Natural killer cell (primary cell): ENCODE results near the gene NME7. TPM values are rescaled to one million over a fixed set of nuclear protein-coding genes. Genes with fewer than 3 reads are reported as not detected.

Source experiments
- ATAC-seq, 3 donors: fragments of 150-1000 bp in 2 of 3; fragments of 200-7000 bp in 1 of 3; cut with Tn5 transposase; 1 replicate in 1 of 3; 2 replicates in 2 of 3; pipeline ENCODE4 v1.10.0; 2021; ENCODE audit warnings: mild to moderate bottlenecking in 2 of 3, moderate library complexity in 2 of 3
- DNase-seq, 2 donors: peaks; one replicate each; pipeline versions ENCODE4 v3.0.0 to v3.0.0-alpha.2; 2013 to 2021; ENCODE audit warnings: mixed read lengths in 1 of 2
- H3K27ac ChIP-seq: one replicate; pipeline ENCODE4 v1.5.1; 2013; ENCODE audit warnings: mild to moderate bottlenecking, low read length
- H3K27me3 ChIP-seq: one replicate; pipeline ENCODE4 v1.6.1; 2013; ENCODE audit warnings: low read length; ENCODE audit not compliant: control insufficient read depth, insufficient read depth
- H3K36me3 ChIP-seq: one replicate; pipeline ENCODE4 v1.6.1; 2013; ENCODE audit warnings: low read length; ENCODE audit not compliant: control insufficient read depth, insufficient read depth
- H3K4me1 ChIP-seq: one replicate; pipeline ENCODE4 v1.6.1; 2013; ENCODE audit warnings: low read length; ENCODE audit not compliant: control insufficient read depth, insufficient read depth
- H3K4me3 ChIP-seq: one replicate; pipeline ENCODE4 v1.5.1; 2013; ENCODE audit warnings: low read length
- H3K9me3 ChIP-seq: one replicate; pipeline ENCODE4 v1.6.1; 2013; ENCODE audit warnings: low read length; ENCODE audit not compliant: control insufficient read depth, insufficient read depth
- H3K27ac Mint-ChIP-seq, 2 donors: one replicate each; pipeline ENCODE4 v1.8.0; 2022; ENCODE audit warnings: mild to moderate bottlenecking in 2 of 2, mixed read lengths in 2 of 2, moderate library complexity in 1 of 2
- H3K27me3 Mint-ChIP-seq, 2 donors: one replicate each; pipeline ENCODE4 v1.8.0; 2022; ENCODE audit warnings: low read depth in 2 of 2, mixed read lengths in 2 of 2
- H3K36me3 Mint-ChIP-seq: one replicate; pipeline ENCODE4 v1.8.0; 2022; ENCODE audit warnings: mixed read lengths
- H3K4me1 Mint-ChIP-seq, 2 donors: one replicate each; pipeline ENCODE4 v1.8.0; 2022; ENCODE audit warnings: mixed read lengths in 2 of 2
- H3K4me3 Mint-ChIP-seq: one replicate; pipeline ENCODE4 v1.8.0; 2022; ENCODE audit warnings: mild to moderate bottlenecking, moderate library complexity, mixed read lengths
- H3K9me3 Mint-ChIP-seq, 2 donors: one replicate each; pipeline ENCODE4 v1.8.0; 2022; ENCODE audit warnings: mixed read lengths in 2 of 2
- WGBS: methylation state at CpG from one replicate; pipeline ENCODE4 v1.1.7; 2013; ENCODE audit warnings: missing lambda C conversion rate; ENCODE audit not compliant: insufficient coverage; 5-methylcytosine and 5-hydroxymethylcytosine counted together
- intact Hi-C: fragments of 100-400 bp; cut with micrococcal nuclease; formaldehyde crosslinking; loops from one replicate; pipeline ENCODE4 v1.14.2; 2022
- total RNA-seq, 4 donors: library from RNA; stranded (reverse); fragments of 120-200 nt in 1 of 4; gene quantifications; one replicate each; pipeline versions ENCODE4 v1.2.3 to v1.2.4, GENCODE V29; 2013 to 2022
- TF ChIP-seq, protein P1 (sequence below): fragments of 200-600 bp; IDR thresholded peaks from one replicate; pipeline ENCODE4 v1.8.0; 2022; ENCODE audit warnings: antibody characterized with exemption

The NME7 gene
- total RNA-seq, 3 donors from 2014 or later (not counting 1 experiment from before 2014, with no cell fraction given): 5.2 to 9.9 (median 9.8) TPM

DNA sequence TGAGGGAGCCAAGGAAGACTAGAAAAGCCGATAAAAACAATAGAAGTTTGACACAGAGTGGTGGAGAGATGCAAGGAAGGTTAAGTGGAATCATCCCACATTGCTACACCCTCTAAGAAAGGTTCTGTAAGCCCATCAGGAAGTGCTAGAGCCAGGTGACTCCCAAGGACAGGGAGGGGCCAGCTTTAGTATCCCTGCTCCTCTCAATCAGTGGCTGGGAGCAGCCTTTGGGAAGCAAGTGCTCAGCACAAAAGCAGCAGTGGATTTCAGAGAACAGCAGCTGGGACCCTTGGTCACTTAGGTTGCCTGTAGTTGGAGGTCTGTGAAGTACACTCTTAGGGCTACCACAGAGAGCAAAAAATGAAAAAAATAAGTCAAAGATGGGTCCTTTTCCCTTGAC is 42.5 kb downstream of the NME7 start:
- Mint-ChIP-seq H3K36me3 (peaks cover 12% of the 10 kb centered on the region), H3K27me3 (no peaks in the 10 kb centered on the region), H3K27ac (no peak overlapping the region), H3K4me1 (peaks cover 6 to 14% of the 10 kb centered on the region in 2 donors), H3K4me3 (no peak overlapping the region), H3K9me3 (peaks cover 2 to 7% of the 10 kb centered on the region in 2 donors)
- Histone ChIP-seq H3K36me3 (no peaks in the 10 kb centered on the region), H3K9me3 (no peaks in the 10 kb centered on the region), H3K27me3 (no peaks in the 10 kb centered on the region), H3K4me1 (no peaks in the 10 kb centered on the region), H3K27ac (no peak overlapping the region), H3K4me3 (no peak overlapping the region)
- 100% methylated on average over 1 of the region's 1 CpG for WGBS
- no peak for DNase-seq
- intact Hi-C loops: no loop called here
- ATAC-seq: no peak
- TF ChIP-seq, protein P1, sequence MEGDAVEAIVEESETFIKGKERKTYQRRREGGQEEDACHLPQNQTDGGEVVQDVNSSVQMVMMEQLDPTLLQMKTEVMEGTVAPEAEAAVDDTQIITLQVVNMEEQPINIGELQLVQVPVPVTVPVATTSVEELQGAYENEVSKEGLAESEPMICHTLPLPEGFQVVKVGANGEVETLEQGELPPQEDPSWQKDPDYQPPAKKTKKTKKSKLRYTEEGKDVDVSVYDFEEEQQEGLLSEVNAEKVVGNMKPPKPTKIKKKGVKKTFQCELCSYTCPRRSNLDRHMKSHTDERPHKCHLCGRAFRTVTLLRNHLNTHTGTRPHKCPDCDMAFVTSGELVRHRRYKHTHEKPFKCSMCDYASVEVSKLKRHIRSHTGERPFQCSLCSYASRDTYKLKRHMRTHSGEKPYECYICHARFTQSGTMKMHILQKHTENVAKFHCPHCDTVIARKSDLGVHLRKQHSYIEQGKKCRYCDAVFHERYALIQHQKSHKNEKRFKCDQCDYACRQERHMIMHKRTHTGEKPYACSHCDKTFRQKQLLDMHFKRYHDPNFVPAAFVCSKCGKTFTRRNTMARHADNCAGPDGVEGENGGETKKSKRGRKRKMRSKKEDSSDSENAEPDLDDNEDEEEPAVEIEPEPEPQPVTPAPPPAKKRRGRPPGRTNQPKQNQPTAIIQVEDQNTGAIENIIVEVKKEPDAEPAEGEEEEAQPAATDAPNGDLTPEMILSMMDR: no peak

DNA sequence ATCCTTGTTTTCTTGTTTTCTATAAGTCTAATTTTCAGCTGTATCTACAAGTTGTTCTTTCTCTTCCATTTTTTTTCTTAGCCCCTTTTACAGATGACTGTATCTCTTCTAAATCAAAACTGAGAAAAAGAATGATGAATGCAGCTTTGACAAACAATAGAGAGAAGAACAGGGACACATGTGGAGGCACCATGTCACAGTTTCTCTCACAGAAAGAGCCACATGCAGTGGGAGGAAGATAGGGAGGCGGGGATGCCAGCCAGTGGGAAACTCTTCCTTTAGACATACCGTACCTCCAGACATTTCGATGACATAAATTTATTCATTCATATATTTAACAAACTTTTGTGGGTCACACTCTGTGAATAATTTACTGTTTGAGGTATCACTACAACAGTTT is 45.5 kb downstream of the NME7 start:
- Mint-ChIP-seq H3K4me1 (peaks cover 0 to 4% of the 10 kb centered on the region in 2 donors), H3K9me3 (no peaks in the 10 kb centered on the region), H3K4me3 (no peak overlapping the region), H3K27ac (no peak overlapping the region), H3K27me3 (peaks cover 0 to 2% of the 10 kb centered on the region in 2 donors), H3K36me3 (no peaks in the 10 kb centered on the region)
- H3K4me3 ChIP-seq: no peak overlapping the region
- no peak for DNase-seq
- H3K9me3 ChIP-seq: no peaks in the 10 kb centered on the region
- TF ChIP-seq, protein P1: no peak
- ATAC-seq: no peak
- no peak overlapping the region for H3K27ac ChIP-seq
- H3K27me3 ChIP-seq: no peaks in the 10 kb centered on the region
- H3K4me1 ChIP-seq: no peaks in the 10 kb centered on the region
- intact Hi-C loops: no loop called here
- H3K36me3 ChIP-seq: no peaks in the 10 kb centered on the region
- WGBS: 100% methylated on average over 2 of the region's 3 CpGs

DNA sequence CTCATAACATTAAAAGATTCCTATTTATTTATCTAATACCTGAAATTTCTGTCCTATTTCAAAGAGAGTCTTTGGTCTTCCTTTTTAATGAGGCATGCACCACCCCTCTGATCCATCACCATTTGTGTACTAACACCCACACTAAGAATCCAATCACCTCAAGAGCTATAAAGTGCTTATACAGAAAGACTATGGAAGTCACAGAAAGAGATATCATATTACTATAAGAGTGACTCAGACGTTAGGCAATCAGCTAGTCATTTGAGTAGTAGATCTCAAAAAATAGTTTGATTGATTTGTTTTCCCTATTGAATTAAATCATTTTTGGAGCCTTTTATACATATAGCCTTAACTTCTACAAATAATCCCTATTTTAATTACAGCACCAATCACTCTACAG is 46.1 kb downstream of the NME7 start:
- no peaks in the 10 kb centered on the region for H3K36me3 Mint-ChIP-seq
- no peak overlapping the region for H3K27ac Mint-ChIP-seq
- H3K27me3 ChIP-seq: no peaks in the 10 kb centered on the region
- no peaks in the 10 kb centered on the region for H3K4me1 Mint-ChIP-seq
- ATAC-seq: no peak
- H3K9me3 ChIP-seq: no peaks in the 10 kb centered on the region
- no peak for DNase-seq
- WGBS: no CpG with 5 or more reads among the region's 1 CpG
- TF ChIP-seq, protein P1: no peak
- peaks cover 0 to 2% of the 10 kb centered on the region in 2 donors for H3K27me3 Mint-ChIP-seq
- no peaks in the 10 kb centered on the region for H3K36me3 ChIP-seq
- intact Hi-C loops: no loop called here
- H3K4me3 ChIP-seq: no peak overlapping the region
- no peaks in the 10 kb centered on the region for H3K9me3 Mint-ChIP-seq
- H3K4me1 ChIP-seq: no peaks in the 10 kb centered on the region
- H3K4me3 Mint-ChIP-seq: no peak overlapping the region
- no peak overlapping the region for H3K27ac ChIP-seq

DNA sequence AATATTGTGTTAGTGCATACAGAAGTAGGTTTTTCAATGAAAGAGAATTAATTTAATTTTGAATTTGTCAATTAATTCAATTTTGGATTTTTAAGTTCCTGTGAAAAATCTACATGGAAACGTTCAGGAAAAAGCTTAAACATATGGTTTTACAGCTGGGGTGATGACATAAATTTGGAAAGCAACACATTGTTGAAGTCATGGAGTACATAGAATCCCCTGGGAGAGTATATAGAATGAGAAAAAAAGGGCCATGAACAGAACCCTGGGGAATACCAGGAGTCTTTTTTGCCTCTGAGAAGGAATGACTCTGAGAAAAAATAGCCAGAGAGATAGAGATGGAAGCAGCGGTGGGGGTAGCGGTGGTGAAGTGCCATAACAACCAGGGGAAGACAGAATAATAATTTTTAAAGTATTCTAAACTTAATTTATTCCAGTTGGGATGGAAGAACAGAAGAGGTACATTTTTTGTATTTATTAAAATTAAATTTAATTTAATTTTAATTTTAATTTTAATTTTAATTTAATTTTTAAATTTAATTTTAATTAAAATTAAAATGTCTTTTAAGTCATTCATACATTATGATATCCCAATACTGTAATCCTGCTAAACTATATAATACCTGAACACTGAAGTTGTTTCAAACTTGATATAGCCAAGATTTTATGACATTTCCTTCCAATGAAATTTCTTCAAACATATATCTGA is 48.9 kb downstream of the NME7 start:
- H3K36me3 Mint-ChIP-seq: no peaks in the 10 kb centered on the region
- no peaks in the 10 kb centered on the region for H3K9me3 Mint-ChIP-seq
- DNase-seq (no peak), ATAC-seq (no peak)
- Histone ChIP-seq H3K27me3 (no peaks in the 10 kb centered on the region), H3K9me3 (no peaks in the 10 kb centered on the region), H3K36me3 (no peaks in the 10 kb centered on the region), H3K27ac (no peak overlapping the region), H3K4me3 (no peak overlapping the region), H3K4me1 (no peaks in the 10 kb centered on the region)
- no peak overlapping the region for H3K4me3 Mint-ChIP-seq
- peaks cover 0 to 2% of the 10 kb centered on the region in 2 donors for H3K27me3 Mint-ChIP-seq
- WGBS: 95% methylated on average over 2 of the region's 3 CpGs
- intact Hi-C loops: no loop called here
- TF ChIP-seq, protein P1: no peak
- no peaks in the 10 kb centered on the region for H3K4me1 Mint-ChIP-seq
- H3K27ac Mint-ChIP-seq: no peak overlapping the region
